Measurements from ENCODE around the gene DNAJC12. TPM values are rescaled to one million over a fixed set of nuclear protein-coding genes. Genes with fewer than 3 reads are reported as not detected.

Gene DNAJC12
- total and polyA plus RNA-seq, 2 of the 8 experiments (the other 6 are each of a cell fraction or from before 2014, with no cell fraction given) = 0.86 to 4.2 TPM

- TF ChIP-seq ATF2 (IDR thresholded peaks at IDR 0.05; ENCODE audit: low read length) = 0 out of 2 replicates have a peak, but pooled peaks have one; percentile 56
- TF ChIP-seq EP300 (IDR thresholded peaks at IDR 0.05; ENCODE audit: borderline replicate concordance in 1 of 2, low read depth in 2 of 2, low read length in 2 of 2) = peak in 1 of 2 experiments; percentile 5; a peak in 1 of 3 replicates
- TF ChIP-seq MAX (IDR thresholded peaks at IDR 0.05) = no peak; the same call in none of the 2 replicates
- TF ChIP-seq RBBP5 (IDR thresholded peaks at IDR 0.05; ENCODE audit: borderline replicate concordance, low read depth, low read length) = no peak
- no peak for TF ChIP-seq SIN3A (conservative IDR thresholded peaks at IDR 0.05 in 1 of 2, IDR thresholded peaks at IDR 0.05 in 1 of 2; ENCODE audit: low read depth in 1 of 2, low read length in 2 of 2)
- TF ChIP-seq POLR2A (IDR thresholded peaks at IDR 0.05; ENCODE audit: control extremely low read depth in 1 of 2, low read depth in 2 of 2, low read length in 2 of 2) = peak; percentile 47 to 61
- TF ChIP-seq KDM4A (IDR thresholded peaks at IDR 0.05; ENCODE audit: low read depth, low read length, severe bottlenecking) = no peak
- TF ChIP-seq CEBPB (IDR thresholded peaks at IDR 0.05; ENCODE audit: low read depth, low read length) = no peak
- no peak; the same call in 1 of the 2 replicates for TF ChIP-seq TCF12 (IDR thresholded peaks at IDR 0.05; ENCODE audit: low read depth, low read length)
- TF ChIP-seq SP2 (IDR thresholded peaks at IDR 0.05; ENCODE audit: low read length) = no peak
- no peak for TF ChIP-seq FOSL1 (IDR thresholded peaks at IDR 0.05; ENCODE audit: insufficient read depth, low read depth, low read length)
- no peak for TF ChIP-seq HDAC2 (IDR thresholded peaks at IDR 0.05; ENCODE audit: borderline replicate concordance in 1 of 2, low read depth in 2 of 2, low read length in 2 of 2)
- no peak for TF ChIP-seq SP4 (IDR thresholded peaks at IDR 0.05; ENCODE audit: low read length)
- TF ChIP-seq EZH2 (IDR thresholded peaks at IDR 0.05; ENCODE audit: low read depth, low read length, severe bottlenecking) = no peak
- TF ChIP-seq SIRT6 (IDR thresholded peaks at IDR 0.05; ENCODE audit: low read length) = no peak
- no peak for TF ChIP-seq ZNF274 (IDR thresholded peaks at IDR 0.05; ENCODE audit: borderline replicate concordance, extremely low read depth, low read length)
- TF ChIP-seq, protein P1, sequence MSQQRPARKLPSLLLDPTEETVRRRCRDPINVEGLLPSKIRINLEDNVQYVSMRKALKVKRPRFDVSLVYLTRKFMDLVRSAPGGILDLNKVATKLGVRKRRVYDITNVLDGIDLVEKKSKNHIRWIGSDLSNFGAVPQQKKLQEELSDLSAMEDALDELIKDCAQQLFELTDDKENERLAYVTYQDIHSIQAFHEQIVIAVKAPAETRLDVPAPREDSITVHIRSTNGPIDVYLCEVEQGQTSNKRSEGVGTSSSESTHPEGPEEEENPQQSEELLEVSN (IDR thresholded peaks at IDR 0.05) = no peak
- no peak for TF ChIP-seq CHD1 (IDR thresholded peaks at IDR 0.05; ENCODE audit: low read depth, low read length)
- 0 out of 2 replicates have a peak, but pooled peaks have one; percentile 13 for TF ChIP-seq EGR1 (IDR thresholded peaks at IDR 0.05; ENCODE audit: borderline replicate concordance, low read depth, low read length)
- no peak for TF ChIP-seq BRCA1 (IDR thresholded peaks at IDR 0.05; ENCODE audit: low read depth, low read length)
- peak; percentile 20; the same call in 1 of the 2 replicates for TF ChIP-seq TBP (IDR thresholded peaks at IDR 0.05; ENCODE audit: low read depth, low read length)
- no peak for TF ChIP-seq CBX8 (IDR thresholded peaks at IDR 0.05; ENCODE audit: borderline replicate concordance, low read depth, low read length)
Observed at GRCh38 chr10:67861750-67862432, 23.9 kb upstream of the DNAJC12 start (continued).
